ENCODE data around the gene IFITM2.

Gene IFITM2

DNA sequence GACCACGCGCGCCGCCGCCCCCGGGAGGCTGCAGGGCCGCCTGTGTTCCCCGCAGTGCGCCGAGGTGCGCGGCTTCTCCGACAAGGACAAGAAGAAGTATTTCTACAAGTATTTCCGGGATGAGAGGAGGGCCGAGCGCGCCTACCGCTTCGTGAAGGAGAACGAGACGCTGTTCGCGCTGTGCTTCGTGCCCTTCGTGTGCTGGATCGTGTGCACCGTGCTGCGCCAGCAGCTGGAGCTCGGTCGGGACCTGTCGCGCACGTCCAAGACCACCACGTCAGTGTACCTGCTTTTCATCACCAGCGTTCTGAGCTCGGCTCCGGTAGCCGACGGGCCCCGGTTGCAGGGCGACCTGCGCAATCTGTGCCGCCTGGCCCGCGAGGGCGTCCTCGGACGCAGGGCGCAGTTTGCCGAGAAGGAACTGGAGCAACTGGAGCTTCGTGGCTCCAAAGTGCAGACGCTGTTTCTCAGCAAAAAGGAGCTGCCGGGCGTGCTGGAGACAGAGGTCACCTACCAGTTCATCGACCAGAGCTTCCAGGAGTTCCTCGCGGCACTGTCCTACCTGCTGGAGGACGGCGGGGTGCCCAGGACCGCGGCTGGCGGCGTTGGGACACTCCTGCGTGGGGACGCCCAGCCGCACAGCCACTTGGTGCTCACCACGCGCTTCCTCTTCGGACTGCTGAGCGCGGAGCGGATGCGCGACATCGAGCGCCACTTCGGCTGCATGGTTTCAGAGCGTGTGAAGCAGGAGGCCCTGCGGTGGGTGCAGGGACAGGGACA, 26.7 kb upstream of the IFITM2 start:
- Histone ChIP-seq H3K27me3 (ENCODE audit: insufficient read depth, low read length, poor library complexity, severe bottlenecking) (no peaks in the 10 kb centered on the region), H3K4me1 (ENCODE audit: insufficient read depth, low read length, poor library complexity, severe bottlenecking) (peaks cover 10% of the 10 kb centered on the region), H3K4me3 (ENCODE audit: low read length, poor library complexity, severe bottlenecking) (no peak overlapping the region), H2AFZ (ENCODE audit: low read length) (no peak overlapping the region), H3K36me3 (ENCODE audit: insufficient read depth, low read length) (no peaks in the 10 kb centered on the region), H3K79me2 (ENCODE audit: insufficient read depth, low read length) (no peaks in the 10 kb centered on the region), H3K9me3 (ENCODE audit: insufficient read depth, low read depth, low read length) (no peaks in the 10 kb centered on the region), H3K9ac (ENCODE audit: low read depth, low read length, poor library complexity, severe bottlenecking) (no peak overlapping the region), H3F3A (ENCODE audit: low read depth) (no peaks in the 10 kb centered on the region), H3K4me2 (ENCODE audit: low read depth, low read length, poor library complexity, severe bottlenecking) (no peak overlapping the region), H4K20me1 (ENCODE audit: insufficient read depth, low read length, poor library complexity, severe bottlenecking) (no peaks in the 10 kb centered on the region), H3K9me2 (replicated peaks; ENCODE audit: low read depth, low read length) (no peaks in the 10 kb centered on the region)
- TF ChIP-seq, protein P1, sequence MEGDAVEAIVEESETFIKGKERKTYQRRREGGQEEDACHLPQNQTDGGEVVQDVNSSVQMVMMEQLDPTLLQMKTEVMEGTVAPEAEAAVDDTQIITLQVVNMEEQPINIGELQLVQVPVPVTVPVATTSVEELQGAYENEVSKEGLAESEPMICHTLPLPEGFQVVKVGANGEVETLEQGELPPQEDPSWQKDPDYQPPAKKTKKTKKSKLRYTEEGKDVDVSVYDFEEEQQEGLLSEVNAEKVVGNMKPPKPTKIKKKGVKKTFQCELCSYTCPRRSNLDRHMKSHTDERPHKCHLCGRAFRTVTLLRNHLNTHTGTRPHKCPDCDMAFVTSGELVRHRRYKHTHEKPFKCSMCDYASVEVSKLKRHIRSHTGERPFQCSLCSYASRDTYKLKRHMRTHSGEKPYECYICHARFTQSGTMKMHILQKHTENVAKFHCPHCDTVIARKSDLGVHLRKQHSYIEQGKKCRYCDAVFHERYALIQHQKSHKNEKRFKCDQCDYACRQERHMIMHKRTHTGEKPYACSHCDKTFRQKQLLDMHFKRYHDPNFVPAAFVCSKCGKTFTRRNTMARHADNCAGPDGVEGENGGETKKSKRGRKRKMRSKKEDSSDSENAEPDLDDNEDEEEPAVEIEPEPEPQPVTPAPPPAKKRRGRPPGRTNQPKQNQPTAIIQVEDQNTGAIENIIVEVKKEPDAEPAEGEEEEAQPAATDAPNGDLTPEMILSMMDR (conservative IDR thresholded peaks at IDR 0.05; ENCODE audit: low read length), result no peak

DNA sequence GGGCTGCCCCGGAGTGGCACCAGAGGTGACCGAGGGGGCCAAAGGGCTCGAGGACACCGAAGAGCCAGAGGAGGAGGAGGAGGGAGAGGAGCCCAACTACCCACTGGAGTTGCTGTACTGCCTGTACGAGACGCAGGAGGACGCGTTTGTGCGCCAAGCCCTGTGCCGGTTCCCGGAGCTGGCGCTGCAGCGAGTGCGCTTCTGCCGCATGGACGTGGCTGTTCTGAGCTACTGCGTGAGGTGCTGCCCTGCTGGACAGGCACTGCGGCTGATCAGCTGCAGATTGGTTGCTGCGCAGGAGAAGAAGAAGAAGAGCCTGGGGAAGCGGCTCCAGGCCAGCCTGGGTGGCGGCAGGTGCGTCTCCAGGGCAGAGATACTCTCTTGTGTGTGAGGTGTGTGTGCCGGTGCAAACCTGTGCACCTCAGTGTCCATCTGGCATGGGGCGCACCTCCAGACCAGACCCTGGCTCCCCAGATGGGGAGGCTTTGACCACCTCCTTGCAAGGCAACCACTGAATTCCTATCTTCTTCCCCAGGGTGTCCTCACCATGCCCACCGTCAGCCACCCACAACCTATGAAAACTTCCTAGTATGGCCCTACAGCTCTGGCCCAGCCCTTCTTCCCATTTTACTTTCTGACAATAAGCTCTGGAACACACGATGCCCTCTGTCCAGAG, 26.0 kb upstream of the IFITM2 start:
- Histone ChIP-seq H3K9me3 (ENCODE audit: insufficient read depth, low read depth, low read length) (no peaks in the 10 kb centered on the region), H3K4me1 (ENCODE audit: insufficient read depth, low read length, poor library complexity, severe bottlenecking) (peaks cover 10% of the 10 kb centered on the region), H2AFZ (ENCODE audit: low read length) (no peak overlapping the region), H3K9me2 (replicated peaks; ENCODE audit: low read depth, low read length) (no peaks in the 10 kb centered on the region), H4K20me1 (ENCODE audit: insufficient read depth, low read length, poor library complexity, severe bottlenecking) (no peaks in the 10 kb centered on the region), H3F3A (ENCODE audit: low read depth) (no peaks in the 10 kb centered on the region), H3K27me3 (ENCODE audit: insufficient read depth, low read length, poor library complexity, severe bottlenecking) (no peaks in the 10 kb centered on the region), H3K36me3 (ENCODE audit: insufficient read depth, low read length) (no peaks in the 10 kb centered on the region), H3K4me3 (ENCODE audit: low read length, poor library complexity, severe bottlenecking) (no peak overlapping the region), H3K4me2 (ENCODE audit: low read depth, low read length, poor library complexity, severe bottlenecking) (no peak overlapping the region), H3K79me2 (ENCODE audit: insufficient read depth, low read length) (peaks cover 4% of the 10 kb centered on the region; the same call in 1 of the 2 replicates), H3K9ac (ENCODE audit: low read depth, low read length, poor library complexity, severe bottlenecking) (no peak overlapping the region)
- TF ChIP-seq, protein P1 (conservative IDR thresholded peaks at IDR 0.05; ENCODE audit: low read length), result no peak
- no peak for TF ChIP-seq EZH2phosphoT487 (IDR thresholded peaks at IDR 0.05; ENCODE audit: borderline replicate concordance)

DNA sequence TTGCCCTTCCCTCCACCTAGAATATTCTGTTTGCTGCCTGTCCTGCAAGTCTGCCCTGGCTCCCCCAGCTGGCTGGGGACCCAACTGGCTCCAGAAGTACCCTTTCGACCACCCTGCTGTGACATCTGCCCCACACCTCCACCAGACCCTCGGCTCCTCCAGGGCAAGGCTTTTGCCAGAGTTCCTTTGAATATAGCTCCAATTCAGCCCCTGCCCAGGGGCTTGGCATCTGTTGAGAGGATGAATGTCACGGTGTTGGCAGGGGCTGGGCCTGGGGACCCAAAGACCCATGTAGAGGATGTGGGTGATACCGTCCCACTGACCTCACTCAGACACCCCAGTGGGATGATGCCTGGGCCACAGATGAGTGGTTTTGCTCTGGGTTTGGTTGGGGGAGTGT, 25.4 kb upstream of the IFITM2 start:
- Histone ChIP-seq H3K4me3 (ENCODE audit: low read length, poor library complexity, severe bottlenecking) (no peak overlapping the region), H3K4me1 (ENCODE audit: insufficient read depth, low read length, poor library complexity, severe bottlenecking) (peaks cover 13% of the 10 kb centered on the region), H3K9me2 (replicated peaks; ENCODE audit: low read depth, low read length) (no peaks in the 10 kb centered on the region), H3K4me2 (ENCODE audit: low read depth, low read length, poor library complexity, severe bottlenecking) (no peak overlapping the region), H2AFZ (ENCODE audit: low read length) (no peak overlapping the region), H4K20me1 (ENCODE audit: insufficient read depth, low read length, poor library complexity, severe bottlenecking) (no peaks in the 10 kb centered on the region), H3K9ac (ENCODE audit: low read depth, low read length, poor library complexity, severe bottlenecking) (no peak overlapping the region), H3K9me3 (ENCODE audit: insufficient read depth, low read depth, low read length) (no peaks in the 10 kb centered on the region), H3K36me3 (ENCODE audit: insufficient read depth, low read length) (no peaks in the 10 kb centered on the region), H3K79me2 (ENCODE audit: insufficient read depth, low read length) (peaks cover 4% of the 10 kb centered on the region; the same call in 1 of the 2 replicates), H3K27me3 (ENCODE audit: insufficient read depth, low read length, poor library complexity, severe bottlenecking) (no peaks in the 10 kb centered on the region), H3F3A (ENCODE audit: low read depth) (no peaks in the 10 kb centered on the region)
- TF ChIP-seq, protein P1 (conservative IDR thresholded peaks at IDR 0.05; ENCODE audit: low read length), result no peak
- TF ChIP-seq EZH2phosphoT487 (IDR thresholded peaks at IDR 0.05; ENCODE audit: borderline replicate concordance), result no peak
